KMS-11 (cell line): ENCODE data around the gene SFRP2.

ENCODE experiments used
- H2AFZ ChIP-seq: fragments of 200-600 bp; sonication (generic); 2 replicates; pipeline ENCODE4 v1.6.1; 2016; ENCODE audit warnings: antibody characterized with exemption, mixed run types, low read depth
- H3K27ac ChIP-seq: fragments of 200-600 bp; sonication (generic); 2 replicates; pipeline ENCODE4 v1.6.1; 2016; ENCODE audit warnings: mild to moderate bottlenecking, mixed run types
- H3K27me3 ChIP-seq: fragments of 200-600 bp; sonication (generic); 2 replicates; pipeline ENCODE4 v1.6.1; 2017; ENCODE audit warnings: mild to moderate bottlenecking, low read depth, mixed run types, moderate library complexity; ENCODE audit not compliant: insufficient read depth
- H3K36me3 ChIP-seq: fragments of 200-600 bp; sonication (generic); 2 replicates; pipeline ENCODE4 v1.6.1; 2017; ENCODE audit warnings: mild to moderate bottlenecking, mixed run types; ENCODE audit not compliant: insufficient read depth
- H3K4me1 ChIP-seq: fragments of 200-600 bp; sonication (generic); 2 replicates; pipeline ENCODE4 v1.6.1; 2016; ENCODE audit warnings: mild to moderate bottlenecking, low read depth, mixed run types; ENCODE audit not compliant: poor library complexity, severe bottlenecking
- H3K4me2 ChIP-seq: fragments of 200-600 bp; sonication (generic); 2 replicates; pipeline ENCODE4 v1.7.0; 2016; ENCODE audit warnings: mild to moderate bottlenecking, mixed run types
- H3K4me3 ChIP-seq: fragments of 200-600 bp; sonication (generic); IDR thresholded peaks from 2 replicates; pipeline ENCODE4 v1.6.1; 2017; ENCODE audit warnings: low read depth, low read length, mixed read lengths; ENCODE audit not compliant: insufficient read depth
- H3K79me2 ChIP-seq: fragments of 200-600 bp; sonication (generic); 2 replicates; pipeline ENCODE4 v1.6.1; 2016; ENCODE audit warnings: low read depth, mixed run types; ENCODE audit not compliant: insufficient read depth
- H3K9ac ChIP-seq: fragments of 200-600 bp; sonication (generic); 2 replicates; pipeline ENCODE4 v1.6.1; 2016; ENCODE audit warnings: mild to moderate bottlenecking, mixed run types
- H4K20me1 ChIP-seq: fragments of 200-600 bp; sonication (generic); 2 replicates; pipeline ENCODE4 v1.6.1; 2016; ENCODE audit warnings: mild to moderate bottlenecking, mixed run types; ENCODE audit not compliant: insufficient read depth
- CTCF ChIP-seq: fragments of 200-600 bp; sonication (generic); conservative IDR thresholded peaks from 2 replicates; pipeline ENCODE4 v1.6.1; 2017; ENCODE audit warnings: low read depth, mild to moderate bottlenecking, antibody characterized with exemption, low read length, moderate library complexity, mixed read lengths

SFRP2 gene

GRCh38 chr4:153747406-153747955, 41.4 kb downstream of the SFRP2 start:
- Histone ChIP-seq H3K4me1 (no peaks in the 10 kb centered on the region), H3K27me3 (no peaks in the 10 kb centered on the region), H4K20me1 (no peaks in the 10 kb centered on the region), H3K4me2 (no peak overlapping the region), H2AFZ (no peak overlapping the region), H3K4me3 (no peak overlapping the region), H3K27ac (no peak overlapping the region), H3K36me3 (no peaks in the 10 kb centered on the region), H3K9ac (no peak overlapping the region), H3K79me2 (no peaks in the 10 kb centered on the region)
- no peak for TF ChIP-seq CTCF

GRCh38 chr4:153745651-153746050, 43.2 kb downstream of the SFRP2 start:
- no peaks in the 10 kb centered on the region for H3K79me2 ChIP-seq
- H3K27ac ChIP-seq = no peak overlapping the region
- no peak overlapping the region for H2AFZ ChIP-seq
- H4K20me1 ChIP-seq = no peaks in the 10 kb centered on the region
- no peaks in the 10 kb centered on the region for H3K4me1 ChIP-seq
- no peak overlapping the region for H3K4me3 ChIP-seq
- no peaks in the 10 kb centered on the region for H3K27me3 ChIP-seq
- TF ChIP-seq CTCF = no peak
- H3K9ac ChIP-seq = no peak overlapping the region
- H3K36me3 ChIP-seq = no peaks in the 10 kb centered on the region
- no peak overlapping the region for H3K4me2 ChIP-seq

- no peaks in the 10 kb centered on the region for H3K27me3 ChIP-seq
- H4K20me1 ChIP-seq = no peaks in the 10 kb centered on the region
- no peak overlapping the region for H2AFZ ChIP-seq
- H3K79me2 ChIP-seq = no peaks in the 10 kb centered on the region
- no peak overlapping the region for H3K27ac ChIP-seq
- no peaks in the 10 kb centered on the region for H3K4me1 ChIP-seq
- no peak overlapping the region for H3K4me3 ChIP-seq
- TF ChIP-seq CTCF = no peak
- no peak overlapping the region for H3K4me2 ChIP-seq
- H3K9ac ChIP-seq = no peak overlapping the region
- no peaks in the 10 kb centered on the region for H3K36me3 ChIP-seq
These were observed 47.3 kb downstream of the SFRP2 start for GRCh38 chr4:153741541-153741940.

GRCh38 chr4:153735906-153736461, 52.9 kb downstream of the SFRP2 start:
- Histone ChIP-seq H3K27ac (no peak overlapping the region), H3K79me2 (no peaks in the 10 kb centered on the region), H3K36me3 (no peaks in the 10 kb centered on the region), H3K9ac (no peak overlapping the region), H3K4me2 (no peak overlapping the region), H3K4me3 (no peak overlapping the region), H3K4me1 (peaks cover 31% of the 10 kb centered on the region), H2AFZ (no peak overlapping the region), H4K20me1 (peaks cover 5% of the 10 kb centered on the region; the same call in 1 of the 2 replicates), H3K27me3 (no peaks in the 10 kb centered on the region)
- no peak for TF ChIP-seq CTCF
